ENCODE measurements around the gene VPS26A.

VPS26A gene

GRCh38 chr10:69123747-69124562 is at the start of gene VPS26A:
TSS of gene VPS26A (plus strand) at chr10:69124178. CDS start at chr10:69124278, 100 bp downstream.
- DNase-seq, result peak; percentile 99

- DNase-seq, result no peak
These were observed 49.4 kb upstream of the VPS26A start for GRCh38 chr10:69074532-69074931.

- DNase-seq, result no peak
These were observed 48.5 kb upstream of the VPS26A start for GRCh38 chr10:69075431-69075830.

DNA sequence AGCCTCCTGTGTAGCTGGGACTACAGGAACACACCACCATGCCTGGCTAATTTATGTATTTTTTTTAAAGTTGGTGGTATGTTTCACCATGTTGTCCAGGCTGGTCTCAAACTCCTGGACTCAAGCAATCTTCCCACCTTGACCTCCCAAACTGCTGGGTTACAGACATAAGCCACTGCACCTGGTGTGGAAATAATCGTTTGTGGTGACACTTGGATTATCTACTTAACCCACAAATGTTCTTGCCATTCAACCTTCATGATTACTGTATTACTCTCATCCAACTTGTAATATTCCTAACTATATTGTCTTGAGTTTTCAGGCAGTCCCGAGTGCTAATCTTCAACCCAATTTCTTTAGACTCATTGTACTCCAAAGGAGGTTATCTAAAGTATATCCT is 45.7 kb upstream of the VPS26A start:
- no peak for DNase-seq

DNA sequence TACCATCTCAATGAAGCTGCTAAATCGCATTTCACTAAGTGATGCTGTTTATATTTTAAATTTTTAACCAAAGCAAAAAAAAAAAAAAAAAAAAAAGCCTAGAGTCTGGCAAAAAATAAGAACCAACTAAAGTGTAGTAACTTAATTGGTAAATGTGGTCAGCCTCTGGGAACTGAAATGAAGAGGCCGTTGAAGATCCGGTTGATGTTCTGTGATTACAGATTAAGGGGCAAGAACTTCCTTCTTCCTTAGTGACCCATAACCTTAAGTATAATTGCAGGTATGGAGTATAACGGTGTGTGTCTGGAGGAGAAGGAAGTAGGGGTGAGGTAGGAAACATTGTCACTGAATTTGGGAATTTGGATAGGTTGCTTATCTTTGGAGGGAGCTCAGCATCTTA is 43.8 kb upstream of the VPS26A start:
- no peak for DNase-seq

GRCh38 chr10:69086001-69086509 is 37.9 kb upstream of the VPS26A start:
- DNase-seq, result no peak

DNA sequence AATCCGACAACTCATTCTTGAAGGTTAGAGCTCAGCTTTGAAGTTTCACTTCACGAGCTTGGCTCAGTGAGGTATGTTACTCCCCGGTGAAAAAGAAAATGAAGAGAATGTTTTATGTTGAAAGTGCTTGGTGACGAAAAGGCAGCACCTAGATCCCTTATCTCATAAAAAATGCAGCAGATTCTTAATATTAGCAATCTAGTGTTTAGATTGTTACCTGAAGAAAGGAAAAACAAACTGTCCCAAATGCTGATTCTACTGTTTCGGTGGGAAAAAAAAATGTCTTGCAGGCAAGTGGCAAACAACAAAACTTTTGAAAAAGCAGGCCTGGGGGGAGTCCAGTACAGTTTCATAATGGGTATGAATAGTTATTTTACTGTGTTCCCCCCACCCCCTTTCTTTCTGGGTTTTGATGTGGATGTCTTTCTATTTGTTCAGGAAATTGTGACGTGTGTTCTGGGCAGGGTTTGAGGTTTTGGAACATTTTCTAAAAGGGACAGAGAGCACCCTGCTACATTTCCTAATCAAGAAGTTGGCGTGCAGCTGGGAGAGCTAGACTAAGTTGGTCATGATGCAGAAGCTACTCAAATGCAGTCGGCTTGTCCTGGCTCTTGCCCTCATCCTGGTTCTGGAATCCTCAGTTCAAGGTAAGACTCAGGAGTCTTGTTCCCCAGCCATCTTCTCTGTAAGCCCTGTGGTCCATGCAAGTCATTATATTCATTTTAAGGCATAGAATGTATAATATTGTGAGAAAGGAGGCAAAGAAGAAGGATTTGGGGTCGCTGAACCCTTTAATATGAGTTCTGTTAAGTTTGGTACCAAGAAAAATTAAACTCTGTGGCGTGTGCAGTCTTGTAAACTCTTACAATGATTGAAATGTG is 36.1 kb upstream of the VPS26A start, which contains the start of gene SRGN:
SRGN (plus strand) TSS at position 514 of the 881 bp plus-strand sequence; CDS start at position 569, 55 bp downstream.
- DNase-seq, result peak; percentile 53

- DNase-seq, result no peak
These were observed 35.6 kb upstream of the VPS26A start for GRCh38 chr10:69088471-69088769.

GRCh38 chr10:69088801-69089501 is 35.0 kb upstream of the VPS26A start:
- DNase-seq, result no peak

DNA sequence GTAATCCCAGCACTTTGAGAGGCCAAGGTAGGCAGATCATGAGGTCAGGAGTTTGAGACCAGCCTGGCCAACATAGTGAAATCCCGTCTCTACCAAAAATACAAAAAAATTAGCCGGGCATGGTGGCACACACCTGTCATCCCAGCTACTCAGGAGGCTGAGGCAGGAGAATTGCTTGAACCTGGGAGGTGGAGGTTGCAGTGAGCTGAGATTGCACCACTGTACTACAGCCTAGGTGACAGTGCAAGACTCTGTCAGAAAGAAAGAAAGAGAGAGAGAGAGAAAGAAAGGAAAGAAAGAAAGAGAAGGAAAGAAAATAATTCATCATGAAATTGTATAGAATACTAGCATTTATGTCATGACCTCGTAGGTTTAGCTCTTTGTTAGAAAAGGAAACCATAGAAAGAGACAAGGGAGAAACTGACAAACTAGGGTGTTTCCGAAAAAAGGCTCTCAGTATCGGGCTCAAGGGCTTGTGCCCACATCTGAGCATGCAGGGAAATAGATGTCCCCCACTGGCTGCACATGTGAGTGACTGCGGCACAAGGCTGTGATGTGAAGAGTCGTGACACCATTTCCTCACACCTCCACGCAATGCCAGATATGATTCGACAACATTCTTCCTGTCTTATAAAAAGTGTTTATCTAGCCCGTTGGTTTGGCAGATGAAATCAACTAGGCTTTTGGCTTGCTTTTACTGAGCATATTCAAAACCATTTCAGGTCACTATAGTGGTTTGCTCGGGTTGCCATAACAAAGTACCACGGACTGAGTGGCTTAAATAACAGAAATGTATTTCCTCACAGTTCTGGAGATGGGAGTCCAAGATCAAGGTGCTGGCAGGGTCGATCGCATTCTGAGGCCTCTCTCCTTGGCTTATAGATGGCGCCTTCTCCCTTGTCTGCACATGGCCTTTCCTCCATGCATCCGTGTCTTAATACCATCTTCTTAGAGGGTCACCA is 34.1 kb upstream of the VPS26A start:
- DNase-seq, result no peak

GRCh38 chr10:69090685-69091084 is 33.3 kb upstream of the VPS26A start:
- DNase-seq, result no peak

DNA sequence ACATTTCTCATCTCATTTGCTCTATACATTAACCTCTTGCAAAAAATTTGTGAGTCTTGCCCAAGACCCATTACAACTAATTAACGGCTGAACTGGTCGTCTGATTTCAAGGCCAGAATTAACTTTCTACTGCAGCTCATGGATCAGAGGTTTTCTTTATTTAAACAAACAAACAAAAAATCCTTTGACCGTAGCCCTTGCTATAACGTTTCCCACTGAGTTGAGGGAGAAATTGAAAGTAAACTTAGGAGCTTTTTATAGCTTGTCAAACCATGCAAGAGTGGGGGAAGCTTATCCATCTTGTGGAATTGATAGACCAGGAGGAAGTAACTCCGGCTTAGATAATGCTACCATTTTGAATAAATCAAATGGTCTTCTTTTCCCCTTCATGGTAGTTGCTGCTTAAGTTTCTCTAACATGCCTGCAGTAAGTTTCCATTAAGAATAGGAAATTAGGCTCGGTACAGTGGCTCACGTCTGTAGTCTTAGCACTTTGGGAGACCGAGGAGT is 32.8 kb upstream of the VPS26A start:
- no peak for DNase-seq

DNA sequence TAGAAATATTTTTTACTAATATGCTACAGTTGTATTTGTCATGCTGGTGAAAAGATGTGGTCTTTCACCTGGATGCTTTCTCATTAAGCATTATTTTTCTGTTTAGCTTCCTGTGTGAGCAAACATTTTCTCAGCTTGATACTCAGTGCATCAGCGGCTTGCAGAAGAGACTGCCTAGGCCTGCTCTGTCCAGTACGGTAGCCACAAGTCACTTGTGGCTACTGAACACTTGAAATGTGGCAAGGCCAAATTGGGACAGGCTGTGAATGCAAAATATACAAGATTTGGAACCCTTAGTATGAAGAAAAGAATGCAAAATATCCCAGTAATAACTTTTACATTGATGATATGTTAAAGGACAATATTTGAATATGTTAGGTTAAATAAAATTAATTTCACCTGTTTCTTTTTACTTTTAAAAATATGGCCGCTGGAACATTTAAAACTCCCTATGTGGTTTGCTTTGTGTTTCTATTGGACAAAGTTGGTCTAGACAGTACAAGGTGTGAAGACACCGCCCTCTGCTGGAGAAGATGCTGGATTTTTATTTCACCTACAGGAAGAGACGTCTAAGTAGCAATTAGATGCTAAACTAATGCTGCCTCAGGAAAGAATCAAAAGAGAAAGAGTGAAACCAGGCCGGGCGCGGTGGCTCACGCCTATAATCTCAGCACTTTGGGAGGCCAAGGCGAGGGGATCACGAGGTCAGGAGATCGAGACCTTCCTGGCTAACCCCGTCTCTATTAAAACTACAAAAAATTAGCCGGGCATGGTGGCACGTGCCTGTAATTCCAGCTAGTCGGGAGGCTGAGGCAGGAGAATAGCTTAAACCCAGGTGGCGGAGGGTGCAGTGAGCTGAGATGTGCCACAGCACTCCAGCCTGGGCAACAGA is 30.8 kb upstream of the VPS26A start:
- DNase-seq, result peak; percentile 76

DNA sequence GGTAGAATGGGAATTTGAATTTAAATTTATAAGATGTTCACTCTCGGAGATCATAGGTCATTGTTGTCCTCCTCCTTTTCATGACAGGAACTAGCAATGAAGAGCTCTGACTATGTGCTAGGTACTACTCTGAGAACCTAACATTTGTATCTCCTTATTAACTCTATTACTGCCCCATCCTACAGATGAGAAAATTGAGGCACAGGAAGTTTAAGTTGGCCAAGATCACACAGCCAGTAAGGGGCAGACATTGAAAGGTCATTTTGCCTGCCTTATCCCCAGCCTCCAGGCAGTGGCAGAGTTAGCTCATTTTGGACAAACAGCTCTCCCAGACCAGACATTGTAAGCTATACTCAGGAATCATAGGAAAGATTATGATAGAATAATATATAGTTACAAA is 30.0 kb upstream of the VPS26A start:
- DNase-seq, result no peak

GRCh38 chr10:69096045-69096444 is 27.9 kb upstream of the VPS26A start:
- no peak for DNase-seq

- DNase-seq, result no peak
These were observed 26.2 kb upstream of the VPS26A start for GRCh38 chr10:69097729-69098128.

DNA sequence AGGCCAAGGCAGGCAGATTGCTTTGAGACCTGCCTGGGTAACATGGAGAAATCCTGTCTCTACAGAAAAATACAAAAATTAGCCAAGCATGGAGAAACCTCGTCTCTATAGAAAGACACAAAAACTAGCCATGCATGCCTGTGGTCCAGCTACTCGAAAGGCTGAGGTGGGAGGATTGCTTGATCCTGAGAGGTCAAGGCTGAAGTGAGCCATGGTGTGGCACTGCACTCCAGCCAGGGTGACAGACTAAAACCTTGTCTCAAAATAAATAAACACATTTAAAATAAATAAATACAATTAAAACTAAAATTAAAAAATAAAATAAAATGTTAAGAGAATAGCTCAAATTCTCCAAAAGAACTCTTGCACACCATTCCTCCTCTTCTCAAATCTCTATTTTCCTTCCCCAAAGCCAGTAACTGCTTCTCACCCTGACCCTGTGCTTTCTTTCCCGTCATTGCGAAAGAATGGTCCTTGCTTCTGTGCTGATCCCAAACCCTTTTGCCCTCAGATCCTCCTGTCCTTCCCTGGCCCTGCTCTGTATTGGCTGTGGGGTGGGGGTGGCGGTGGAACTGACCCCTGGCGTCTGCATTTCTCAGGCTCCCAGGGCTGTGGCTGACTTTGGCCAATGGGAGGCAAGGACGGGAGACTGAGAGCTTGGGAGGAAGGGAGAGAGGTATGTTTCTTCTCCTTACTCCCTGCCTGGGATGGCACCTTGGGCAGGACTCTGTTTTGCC is 23.7 kb upstream of the VPS26A start:
- DNase-seq, result no peak

GRCh38 chr10:69101451-69102095 is 22.4 kb upstream of the VPS26A start:
- DNase-seq, result no peak

DNA sequence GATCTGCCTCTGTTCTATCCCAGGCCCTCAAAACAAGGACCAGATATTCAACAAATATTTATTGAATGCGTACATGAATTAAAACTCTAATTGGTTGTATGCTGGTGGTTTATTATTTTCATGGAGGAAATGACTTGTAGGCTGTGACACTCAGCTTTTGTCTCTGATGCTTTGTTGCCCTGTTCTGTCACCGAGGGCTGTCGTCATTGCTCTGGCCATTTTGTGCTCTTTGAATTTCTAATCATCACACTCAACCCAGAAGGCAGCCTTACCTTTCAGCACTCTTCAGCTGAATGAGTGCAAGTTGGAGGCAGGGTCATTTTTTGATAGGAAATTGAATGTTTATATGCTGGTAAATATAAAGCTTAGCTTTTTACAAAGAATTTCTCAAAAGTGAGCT is 21.5 kb upstream of the VPS26A start:
- DNase-seq, result no peak
